ELR (cell line): ENCODE measurements around the gene ACOXL.
A peak's percentile ranks its signal among the peaks of the same experiment; 100 is the strongest.

Experiments used
- DNase-seq: peaks from one replicate; pipeline ENCODE4 v3.0.0-alpha.2; 2015; ENCODE audit warnings: low read depth

The ACOXL gene

GRCh38 chr2:110977403-110977802 lies 245.0 kb downstream of the ACOXL start:
- no peak for DNase-seq

- DNase-seq: no peak
Observed at GRCh38 chr2:110978148-110978547, 245.8 kb downstream of the ACOXL start.

GRCh38 chr2:110978756-110979470 lies 246.5 kb downstream of the ACOXL start:
- DNase-seq: no peak

DNA sequence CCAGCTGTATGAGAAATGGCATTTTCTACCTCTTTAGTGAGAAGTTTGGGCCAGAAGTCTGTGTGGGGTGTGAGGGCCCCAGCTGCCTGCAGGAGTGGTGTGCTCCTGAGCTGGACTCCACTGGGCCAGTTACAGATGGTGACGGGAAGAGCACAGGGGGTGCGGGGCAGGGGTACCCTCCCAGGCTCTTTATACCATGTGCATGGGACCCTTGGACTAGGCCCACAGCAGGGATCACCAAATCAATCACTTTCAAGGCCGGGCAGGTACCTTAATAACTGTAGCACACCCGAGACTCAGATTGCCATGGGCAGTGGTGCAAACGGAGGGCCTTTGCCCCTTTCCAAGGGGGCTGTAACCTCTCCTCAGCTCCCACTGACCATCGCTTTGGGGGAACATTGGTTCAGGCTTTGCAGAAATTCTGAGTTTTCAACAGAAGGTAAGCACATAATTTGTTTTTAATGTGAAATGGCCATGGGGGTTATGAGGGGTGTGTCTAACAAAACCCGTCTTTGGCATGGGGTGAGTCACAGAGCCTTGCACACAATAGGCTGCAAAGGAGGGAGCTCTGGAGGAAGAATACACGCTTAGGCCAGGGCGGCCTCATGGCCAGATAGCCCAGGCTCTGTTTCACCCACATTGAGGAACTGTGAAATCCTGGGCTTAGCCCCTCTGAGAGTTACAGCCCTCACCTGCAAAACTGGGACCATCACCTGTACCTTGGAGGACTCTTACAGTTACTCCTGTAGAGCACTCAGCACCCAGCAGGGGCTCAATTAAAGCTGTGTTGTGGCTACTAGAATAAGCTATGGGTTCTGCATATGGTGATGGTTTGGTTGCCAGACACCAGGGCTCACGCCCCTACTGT lies 247.3 kb downstream of the ACOXL start:
- DNase-seq: no peak

- no peak for DNase-seq
Observed at GRCh38 chr2:110980339-110981062, 248.1 kb downstream of the ACOXL start.

DNA sequence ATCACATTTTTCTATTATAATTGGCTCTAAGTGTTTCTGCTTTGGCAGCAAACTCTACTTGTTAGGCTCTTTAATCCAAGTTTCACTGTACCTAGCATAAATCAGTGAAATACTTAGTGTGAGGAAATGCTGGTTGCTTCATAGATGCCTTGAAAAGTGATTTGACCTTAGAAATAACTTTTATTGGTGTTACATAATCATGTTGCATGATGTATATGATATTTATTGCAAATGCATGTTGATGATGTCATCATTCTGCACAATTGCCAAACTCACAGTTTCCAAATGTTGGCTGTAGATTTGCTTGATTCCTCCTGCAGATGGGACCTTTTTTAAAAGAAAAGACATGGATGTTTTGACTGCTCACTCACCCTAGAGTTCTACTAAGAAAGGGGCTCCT lies 250.8 kb downstream of the ACOXL start:
- no peak for DNase-seq

GRCh38 chr2:110984694-110985490 lies 252.5 kb downstream of the ACOXL start:
- no peak for DNase-seq

DNA sequence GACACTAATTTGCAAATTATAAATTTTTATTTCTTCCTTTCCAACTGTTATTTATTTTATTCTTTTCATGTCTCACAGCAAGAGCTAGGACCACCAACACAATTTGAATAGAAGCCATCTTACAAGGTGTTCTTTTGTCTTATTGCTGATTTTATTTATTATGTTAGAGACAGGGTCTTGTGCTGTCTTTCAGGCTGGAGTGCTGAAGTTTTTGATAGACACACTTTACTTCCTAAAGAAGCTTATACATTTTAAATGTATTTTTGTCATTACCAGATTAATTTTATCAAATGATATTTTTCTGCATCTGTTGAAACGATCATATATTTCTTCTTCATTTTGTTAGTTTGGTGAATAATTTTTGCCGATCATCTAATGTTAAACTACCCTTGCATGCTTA lies 258.1 kb downstream of the ACOXL start:
- no peak for DNase-seq

DNA sequence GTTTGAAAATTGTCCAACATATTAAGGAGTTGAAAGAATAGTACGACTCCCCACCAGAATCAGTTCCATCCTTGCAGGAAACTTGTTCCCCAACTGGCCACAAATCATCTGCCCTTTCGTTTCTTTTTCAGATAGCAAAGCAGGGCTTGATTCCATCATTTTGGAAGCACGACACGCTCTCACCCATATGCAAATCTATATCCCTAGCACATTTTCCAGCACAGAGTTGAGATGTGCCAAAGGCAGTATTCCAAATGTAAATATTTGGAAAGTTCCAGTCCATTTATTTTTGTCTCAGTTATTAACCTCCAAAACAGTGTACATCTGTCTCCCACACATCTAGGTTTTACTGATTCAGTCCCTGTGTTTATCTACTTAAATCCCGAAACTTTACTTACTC lies 259.5 kb downstream of the ACOXL start:
- no peak for DNase-seq

GRCh38 chr2:110992886-110993285 lies 260.5 kb downstream of the ACOXL start:
- no peak for DNase-seq

GRCh38 chr2:110993557-110994231 lies 261.3 kb downstream of the ACOXL start:
- no peak for DNase-seq

DNA sequence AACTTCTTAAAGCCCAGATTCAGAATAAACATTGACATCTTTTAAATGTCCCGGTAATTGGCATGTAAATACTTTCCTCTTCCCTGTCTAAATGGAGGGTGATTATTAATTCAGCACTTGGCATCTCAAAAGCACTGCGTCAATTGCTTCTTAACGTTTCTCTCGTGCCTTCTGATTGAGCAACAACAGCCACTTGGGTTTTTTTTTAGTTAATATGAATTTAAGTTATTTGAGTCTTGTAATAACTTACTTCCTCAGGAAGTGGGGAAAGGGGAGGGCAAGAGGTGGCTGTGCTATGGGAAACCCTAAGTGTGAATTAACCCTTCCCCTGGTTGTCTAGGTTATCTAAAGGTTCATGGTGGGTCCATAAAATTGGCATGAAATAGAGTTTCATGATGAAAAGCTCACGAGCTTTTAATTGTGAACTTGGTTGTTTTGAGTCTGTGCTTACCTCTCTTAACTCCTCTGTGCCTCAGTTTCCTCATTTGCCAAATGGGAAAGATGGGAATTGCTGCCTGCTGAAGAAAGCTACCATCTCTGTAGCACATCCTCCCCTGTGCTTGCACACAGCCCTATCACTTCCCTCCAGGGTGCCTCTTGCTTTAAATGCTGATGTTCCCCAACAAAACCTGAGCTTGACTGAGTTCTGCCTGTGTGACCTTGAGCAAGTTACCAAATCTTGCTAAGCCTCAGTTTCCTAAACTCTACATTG lies 262.0 kb downstream of the ACOXL start:
- DNase-seq: no peak

- peak; percentile 11 for DNase-seq
Observed at GRCh38 chr2:110995911-110996310, 263.5 kb downstream of the ACOXL start.

DNA sequence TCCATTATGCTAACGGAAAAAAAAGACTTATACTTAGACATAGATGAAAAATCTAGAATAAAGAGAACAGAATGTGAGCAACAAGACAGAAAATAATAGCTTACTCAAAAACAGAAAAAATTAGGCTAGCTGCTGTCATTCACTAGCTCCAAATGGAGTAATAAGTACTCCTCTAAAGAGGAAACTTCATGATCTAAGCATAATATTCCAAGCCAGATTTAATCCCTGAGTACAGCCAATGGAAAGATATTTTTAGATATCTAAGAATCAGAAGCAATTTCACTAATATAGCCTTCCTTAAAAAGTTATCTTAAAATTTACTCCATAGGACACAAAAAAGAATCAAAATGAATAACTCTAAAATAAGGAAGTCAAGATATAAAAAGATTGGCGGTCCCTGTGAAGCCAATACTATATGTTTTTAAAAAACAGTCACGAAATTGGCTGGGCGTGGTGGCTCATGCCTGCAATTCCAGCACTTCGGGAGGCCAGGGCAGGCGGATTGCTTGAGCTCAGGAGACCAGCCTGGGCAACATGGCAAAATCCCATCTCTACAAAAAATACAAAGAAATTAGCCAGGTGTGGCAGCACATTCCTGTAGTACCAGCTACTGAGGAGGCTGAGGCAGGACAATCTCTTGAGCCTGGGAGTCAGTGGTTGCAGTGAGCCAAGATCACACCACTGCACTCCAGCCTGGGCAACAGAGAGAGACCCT lies 265.1 kb downstream of the ACOXL start:
- DNase-seq: no peak

DNA sequence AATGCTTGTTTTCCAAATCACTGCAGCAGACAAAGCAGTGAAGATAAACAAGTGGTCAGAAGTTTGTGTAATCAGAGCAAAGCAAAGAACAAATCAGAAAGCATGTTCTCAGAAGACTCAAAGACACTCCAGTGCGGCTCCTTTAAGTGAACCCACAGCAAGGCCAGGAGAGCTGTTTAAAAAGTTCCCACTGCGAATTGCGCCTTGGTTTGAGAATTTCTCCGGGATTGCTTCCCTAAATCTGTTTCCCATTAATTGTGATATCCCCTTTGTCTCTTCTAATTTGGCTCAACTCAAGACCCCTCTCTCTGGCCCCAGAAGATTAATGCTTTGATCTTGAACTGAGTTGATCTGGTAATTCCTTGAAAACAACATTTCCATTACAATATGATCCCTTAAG lies 265.9 kb downstream of the ACOXL start:
- no peak for DNase-seq

DNA sequence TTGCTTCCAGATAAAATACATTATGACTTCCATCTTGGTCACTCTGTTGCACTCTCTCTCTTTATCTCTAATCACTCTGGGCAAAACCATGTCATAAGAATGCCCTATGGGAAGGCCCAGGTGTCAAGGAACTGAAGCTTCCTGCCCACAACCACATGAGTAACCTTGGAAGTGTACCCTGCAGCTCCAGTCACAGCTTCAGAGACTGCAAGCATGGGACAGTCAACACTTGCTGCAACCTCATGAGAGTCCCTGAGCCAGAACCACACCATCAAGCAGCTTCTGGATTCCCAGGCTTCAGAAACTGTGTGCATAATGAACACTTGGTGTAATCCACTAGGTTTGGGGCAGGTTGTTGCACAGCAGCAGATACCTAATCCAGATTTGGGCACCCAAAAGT lies 267.3 kb downstream of the ACOXL start:
- no peak for DNase-seq

- no peak for DNase-seq
Observed at GRCh38 chr2:111005307-111005706, 272.9 kb downstream of the ACOXL start.

DNA sequence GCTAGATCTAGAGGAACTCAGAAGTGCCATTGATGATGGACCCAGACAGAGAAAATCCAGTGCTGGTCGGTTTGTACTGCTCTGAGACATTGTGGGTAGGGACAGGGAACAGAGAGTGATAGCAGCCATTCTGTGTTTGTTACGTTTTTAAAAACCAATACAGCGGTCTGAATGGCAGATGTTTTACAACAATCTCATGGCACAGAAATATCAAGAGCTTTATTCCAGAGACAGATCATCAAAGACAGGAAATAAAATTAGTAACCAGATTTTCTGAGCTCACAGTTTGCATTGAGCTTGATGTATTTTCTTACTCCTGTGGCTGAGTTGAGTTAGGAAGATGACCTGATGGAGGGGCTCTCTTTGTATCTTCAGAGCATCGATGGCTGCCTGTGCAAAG lies 273.4 kb downstream of the ACOXL start:
- DNase-seq: no peak

- DNase-seq: no peak
Observed at GRCh38 chr2:111007757-111008688, 275.6 kb downstream of the ACOXL start.
